Stomach (tissue), 9 donors: Measurements from ENCODE around the gene SPDEF. TPM values are rescaled to one million over a fixed set of nuclear protein-coding genes. Genes with fewer than 3 reads are reported as not detected.

ENCODE experiments used
- DNase-seq, 2 donors: peaks; one replicate each; pipeline versions ENCODE4 v3.0.0 to v3.0.0-alpha.2; 2013 to 2019
- H3K27ac ChIP-seq, 5 donors: fragments of 200-600 bp in 4 of 5; sonication (generic) in 4 of 5; one replicate each; pipeline ENCODE4 v1.5.1; 2013 to 2019; ENCODE audit warnings: mild to moderate bottlenecking in 1 of 5, moderate library complexity in 1 of 5
- H3K27me3 ChIP-seq, 3 donors: fragments of 200-600 bp; sonication (generic); one replicate each; pipeline ENCODE4 v1.5.1; 2017 to 2019; ENCODE audit warnings: mixed run types in 1 of 3
- H3K36me3 ChIP-seq, 4 donors: fragments of 200-600 bp; sonication (generic); 1 replicate in 3 of 4; 2 replicates in 1 of 4; pipeline ENCODE4 v1.5.1; 2016 to 2019
- H3K4me1 ChIP-seq, 4 donors: fragments of 200-600 bp; sonication (generic); one replicate each; pipeline ENCODE4 v1.5.1; 2016 to 2019
- H3K4me3 ChIP-seq, 4 donors: fragments of 200-600 bp; sonication (generic) in 3 of 4; one replicate each; pipeline ENCODE4 v1.5.1; 2016 to 2019; ENCODE audit warnings: mild to moderate bottlenecking in 1 of 4
- H3K9me3 ChIP-seq, 4 donors: fragments of 200-600 bp; sonication (generic); one replicate each; pipeline ENCODE4 v1.5.1; 2016 to 2019
- EP300 ChIP-seq: sonication (generic); formaldehyde crosslinking; IDR thresholded peaks from one replicate; pipeline ENCODE4 v1.6.1; 2017; ENCODE audit warnings: antibody characterized with exemption
- POLR2A ChIP-seq, 4 donors: fragments of 450-650 bp; IDR thresholded peaks; one replicate each; pipeline ENCODE4 v1.6.1; 2016; ENCODE audit warnings: antibody characterized with exemption in 4 of 4, control low read depth in 2 of 4, mild to moderate bottlenecking in 1 of 4, moderate library complexity in 1 of 4
- POLR2AphosphoS5 ChIP-seq, 3 donors: sonication (generic); formaldehyde crosslinking; IDR thresholded peaks; one replicate each; pipeline ENCODE4 v1.6.1; 2016; ENCODE audit warnings: antibody characterized with exemption in 3 of 3
- WGBS, 5 donors: extraction: QIAGEN DNeasy Blood & Tissue Kit in 3 of 5; methylation state at CpG; one replicate each; pipeline versions ENCODE4 v1.1.5 to v1.1.7; 2013 to 2018; 5-methylcytosine and 5-hydroxymethylcytosine counted together
- intact Hi-C: fragments of 100-400 bp; cut with DNase I; formaldehyde crosslinking; loops from one replicate; pipeline ENCODE4 v1.15.1; 2023; ENCODE audit warnings: low total_unique reads
- polyA plus RNA-seq, 3 donors: library from polyadenylated mRNA; stranded (reverse); fragments of 200-250 nt; gene quantifications; one replicate each; pipeline ENCODE4 v1.2.3, GENCODE V29; 2013
- total RNA-seq, 5 donors: library from RNA; depleted of rRNA; stranded (reverse); fragments of >200 nt; gene quantifications; one replicate each; pipeline versions ENCODE4 v1.1.0 to v1.2.3, GENCODE V29; 2014 to 2016
- TF ChIP-seq, protein P1 (sequence below), 7 experiments: fragments of 450-650 bp in 4 of 7; fragments of 200-600 bp in 3 of 7; sonication (generic) in 3 of 7; IDR thresholded peaks; one replicate each; pipeline ENCODE4 v1.5.1; 2016 to 2019; ENCODE audit warnings: antibody characterized with exemption in 7 of 7, control low read depth in 2 of 7, mild to moderate bottlenecking in 1 of 7
- donor health status: healthy with polysubstance abuse.
- donor health status: Bipolar disorder and iron deficiency.
- donor health status: healthy.

SPDEF gene
- total and polyA plus RNA-seq, 8 donors, result 2.2 to 129 (median 31.4) TPM

DNA sequence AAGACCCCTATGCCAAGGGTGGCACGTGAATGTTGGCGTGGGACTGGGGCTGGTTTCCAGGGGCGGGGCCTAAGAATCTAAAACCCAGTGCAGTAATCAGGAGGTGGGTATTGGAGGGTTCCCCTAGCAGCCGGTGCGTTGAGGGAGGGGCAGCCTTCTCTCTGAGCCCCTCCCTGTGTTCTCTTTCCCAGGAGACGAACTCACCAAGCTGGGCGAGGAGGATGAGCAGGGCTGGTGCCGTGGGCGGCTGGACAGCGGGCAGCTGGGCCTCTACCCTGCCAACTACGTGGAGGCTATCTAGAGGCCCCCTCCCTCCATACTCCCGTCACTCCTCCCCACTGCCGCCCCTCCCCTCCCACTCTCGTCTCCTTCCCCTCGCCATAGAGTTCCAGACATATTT is 23.9 kb downstream of the SPDEF start:
- intact Hi-C loops, result no loop called here
- H3K27ac ChIP-seq, result peak overlapping the region in 1 of 5 donors; percentile 60
- no peak overlapping the region for H3K4me3 ChIP-seq
- no peaks in the 10 kb centered on the region for H3K27me3 ChIP-seq
- H3K9me3 ChIP-seq, result no peaks in the 10 kb centered on the region
- DNase-seq, result peak in 1 of 2 donors; percentile 50
- no peaks in the 10 kb centered on the region for H3K36me3 ChIP-seq
- WGBS, 5 donors, result 77 to 86% (median 81%) methylated on average over 15 of the region's 15 CpGs
- peaks cover 8 to 41% (median 23%) of the 10 kb centered on the region in 4 donors for H3K4me1 ChIP-seq
- TF ChIP-seq, protein P1, sequence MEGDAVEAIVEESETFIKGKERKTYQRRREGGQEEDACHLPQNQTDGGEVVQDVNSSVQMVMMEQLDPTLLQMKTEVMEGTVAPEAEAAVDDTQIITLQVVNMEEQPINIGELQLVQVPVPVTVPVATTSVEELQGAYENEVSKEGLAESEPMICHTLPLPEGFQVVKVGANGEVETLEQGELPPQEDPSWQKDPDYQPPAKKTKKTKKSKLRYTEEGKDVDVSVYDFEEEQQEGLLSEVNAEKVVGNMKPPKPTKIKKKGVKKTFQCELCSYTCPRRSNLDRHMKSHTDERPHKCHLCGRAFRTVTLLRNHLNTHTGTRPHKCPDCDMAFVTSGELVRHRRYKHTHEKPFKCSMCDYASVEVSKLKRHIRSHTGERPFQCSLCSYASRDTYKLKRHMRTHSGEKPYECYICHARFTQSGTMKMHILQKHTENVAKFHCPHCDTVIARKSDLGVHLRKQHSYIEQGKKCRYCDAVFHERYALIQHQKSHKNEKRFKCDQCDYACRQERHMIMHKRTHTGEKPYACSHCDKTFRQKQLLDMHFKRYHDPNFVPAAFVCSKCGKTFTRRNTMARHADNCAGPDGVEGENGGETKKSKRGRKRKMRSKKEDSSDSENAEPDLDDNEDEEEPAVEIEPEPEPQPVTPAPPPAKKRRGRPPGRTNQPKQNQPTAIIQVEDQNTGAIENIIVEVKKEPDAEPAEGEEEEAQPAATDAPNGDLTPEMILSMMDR (IDR thresholded peaks at IDR 0.05), result no peak
- TF ChIP-seq EP300 (no peak), POLR2AphosphoS5 (IDR thresholded peaks at IDR 0.05) (no peak), POLR2A (IDR thresholded peaks at IDR 0.05) (no peak)

DNA sequence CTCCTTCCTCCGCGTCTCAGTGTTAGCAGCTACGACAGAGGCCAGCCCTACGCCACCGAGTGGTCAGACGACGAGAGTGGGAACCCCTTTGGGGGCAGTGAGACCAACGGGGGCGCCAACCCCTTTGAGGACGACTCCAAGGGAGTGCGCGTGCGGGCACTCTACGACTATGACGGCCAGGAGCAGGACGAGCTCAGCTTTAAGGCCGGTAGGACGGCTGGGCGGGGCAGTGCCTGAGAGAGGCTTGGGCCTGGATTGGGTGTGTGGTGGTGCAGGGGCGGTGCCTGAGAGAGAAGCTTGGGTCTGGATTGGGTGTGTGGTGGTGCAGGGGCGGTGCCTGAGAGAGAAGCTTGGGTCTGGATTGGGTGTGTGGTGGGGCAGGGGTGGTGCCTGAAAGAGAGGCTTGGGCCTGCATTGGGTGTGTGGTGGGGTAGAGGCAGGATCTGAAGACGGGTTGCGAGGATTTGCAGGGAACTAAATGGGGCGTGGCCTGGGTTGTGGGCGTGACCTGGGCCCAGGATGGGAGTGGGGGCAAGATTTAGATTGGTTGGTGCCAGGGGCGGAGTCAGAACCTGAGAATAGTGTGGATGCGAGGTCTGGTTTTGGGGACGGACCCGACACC is 24.4 kb downstream of the SPDEF start:
- H3K9me3 ChIP-seq, result no peaks in the 10 kb centered on the region
- TF ChIP-seq POLR2AphosphoS5 (IDR thresholded peaks at IDR 0.05) (peak in 1 of 3 donors; percentile 26), POLR2A (IDR thresholded peaks at IDR 0.05) (no peak)
- H3K27me3 ChIP-seq, result no peaks in the 10 kb centered on the region
- peak overlapping the region in 1 of 5 donors; percentile 60 for H3K27ac ChIP-seq
- H3K36me3 ChIP-seq, result no peaks in the 10 kb centered on the region
- 88 to 91% (median 89%) methylated on average over 17 to 29 of the region's 29 CpGs for WGBS, 5 donors
- intact Hi-C loops, result no loop called here
- H3K4me1 ChIP-seq, result peaks cover 8 to 41% (median 22%) of the 10 kb centered on the region in 4 donors
- H3K4me3 ChIP-seq, result no peak overlapping the region
- peak in 1 of 2 donors; percentile 95 for DNase-seq

DNA sequence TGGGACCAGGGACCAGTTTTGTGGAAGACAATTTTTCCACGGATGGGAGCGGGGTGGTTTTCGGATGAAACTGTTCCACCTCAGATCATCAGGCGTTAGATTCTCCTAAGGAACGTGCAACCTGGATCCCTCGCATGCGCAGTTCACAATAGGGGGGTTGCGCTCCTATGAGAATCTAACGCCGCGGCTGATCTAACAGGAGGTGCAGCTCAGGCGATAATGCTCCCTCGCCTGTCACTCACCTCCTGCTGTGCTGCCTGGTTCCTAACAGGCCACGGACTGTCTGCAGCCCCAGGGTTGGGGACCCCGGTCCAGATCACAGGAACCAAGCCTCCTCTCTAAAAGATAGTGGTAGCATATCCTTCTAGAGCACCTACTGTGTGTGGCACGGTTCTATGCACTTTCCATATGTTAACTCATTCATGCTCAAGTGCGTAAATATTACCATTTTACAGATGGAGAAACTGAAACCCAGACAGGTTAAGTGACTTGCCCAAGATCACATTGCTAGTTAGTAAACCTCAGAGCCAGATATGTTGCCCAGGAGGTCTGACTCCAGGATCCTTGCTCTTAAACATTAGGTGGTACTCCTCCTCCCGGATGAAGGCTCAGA is 25.3 kb downstream of the SPDEF start:
- Histone ChIP-seq H3K9me3 (no peaks in the 10 kb centered on the region), H3K4me3 (no peak overlapping the region), H3K27me3 (no peaks in the 10 kb centered on the region), H3K36me3 (no peaks in the 10 kb centered on the region), H3K27ac (no peak overlapping the region), H3K4me1 (peaks cover 6 to 39% (median 18%) of the 10 kb centered on the region in 4 donors)
- intact Hi-C loops, result no loop called here
- DNase-seq, result no peak
- TF ChIP-seq EP300 (no peak), POLR2AphosphoS5 (IDR thresholded peaks at IDR 0.05) (no peak), POLR2A (IDR thresholded peaks at IDR 0.05) (no peak)
- TF ChIP-seq, protein P1 (IDR thresholded peaks at IDR 0.05), result no peak
- 90 to 93% (median 92%) methylated on average over 18 of the region's 18 CpGs for WGBS, 5 donors

DNA sequence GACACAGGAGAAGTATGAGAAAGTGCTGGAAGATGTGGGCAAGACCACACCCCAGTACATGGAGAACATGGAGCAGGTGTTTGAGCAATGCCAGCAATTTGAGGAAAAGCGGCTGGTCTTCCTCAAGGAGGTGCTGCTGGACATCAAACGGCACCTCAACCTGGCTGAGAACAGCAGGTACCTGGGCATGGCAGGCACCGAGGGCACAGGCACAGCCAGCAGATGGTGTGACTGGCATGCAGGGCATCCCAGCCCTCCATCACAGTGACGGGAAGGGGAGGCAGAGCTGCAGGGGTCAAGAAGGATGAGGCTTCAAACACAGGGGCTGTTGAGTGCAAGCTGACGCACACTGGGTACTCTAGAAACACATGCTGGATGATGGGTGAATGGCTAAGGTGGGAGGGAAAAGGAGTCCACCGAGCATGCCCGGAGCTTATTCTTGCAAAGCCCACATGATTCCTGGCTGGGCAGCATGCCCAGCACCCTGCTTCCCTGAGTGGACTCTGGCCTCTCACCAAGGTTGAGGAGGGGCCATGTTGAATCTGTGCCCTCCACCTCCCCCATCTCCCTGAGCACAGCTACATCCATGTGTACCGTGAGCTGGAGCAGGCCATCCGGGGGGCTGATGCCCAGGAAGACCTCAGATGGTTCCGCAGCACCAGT is 26.3 kb downstream of the SPDEF start:
- H3K9me3 ChIP-seq, result no peaks in the 10 kb centered on the region
- intact Hi-C loops, result loop anchor here (5.0 kb wide), 1 partner anchor 78 kb away; no protein-coding TSS in a partner anchor
- H3K36me3 ChIP-seq, result no peaks in the 10 kb centered on the region
- no peak overlapping the region for H3K27ac ChIP-seq
- WGBS, 5 donors, result 38 to 61% (median 46%) methylated on average over 9 to 10 of the region's 10 CpGs
- H3K27me3 ChIP-seq, result no peaks in the 10 kb centered on the region
- peaks cover 6 to 35% (median 14%) of the 10 kb centered on the region in 4 donors for H3K4me1 ChIP-seq
- TF ChIP-seq EP300 (no peak), POLR2A (IDR thresholded peaks at IDR 0.05) (no peak)
- TF ChIP-seq, protein P1 (IDR thresholded peaks at IDR 0.05), result peak in 3 of 7 experiments; percentile 13 to 78 (median 51)
- peak; percentile 72 to 76 for DNase-seq
- no peak overlapping the region for H3K4me3 ChIP-seq
